Activated CD4-positive, alpha-beta T cell treated with anti-CD3 and anti-CD28 coated beads, Interleukin-2, amount 10 ng/mL, durations not matched to agents 7 days and 5 days (primary cell): Measurements from ENCODE around the gene CMIP. TPM values are rescaled to one million over a fixed set of nuclear protein-coding genes. Genes with fewer than 3 reads are reported as not detected.

ENCODE experiments used
- CTCF ChIA-PET: fragments of 350-600 bp; sonication (Branson Sonifier 250); formaldehyde crosslinking; loops from one replicate; lab custom pipeline; 2021; ENCODE audit warnings: antibody characterized with exemption; lab: Charles Lee
- POLR2A ChIA-PET: fragments of 350-600 bp; sonication (Branson Sonifier 250); formaldehyde crosslinking; loops from one replicate; lab custom pipeline; 2021; ENCODE audit warnings: antibody characterized with exemption; lab: Charles Lee
- DNase-seq: peaks from one replicate; pipeline ENCODE4 v3.0.0-alpha.2; 2020
- H3K27ac Mint-ChIP-seq: one replicate; pipeline ENCODE4 v1.8.0; 2021; ENCODE audit warnings: mild to moderate bottlenecking, moderate library complexity, mixed read lengths
- H3K27me3 Mint-ChIP-seq: one replicate; pipeline ENCODE4 v1.8.0; 2021; ENCODE audit warnings: mixed read lengths
- H3K36me3 Mint-ChIP-seq: one replicate; pipeline ENCODE4 v1.8.0; 2021; ENCODE audit warnings: low read depth, mixed read lengths
- H3K4me1 Mint-ChIP-seq: one replicate; pipeline ENCODE4 v1.8.0; 2021; ENCODE audit warnings: mixed read lengths
- H3K4me3 Mint-ChIP-seq: one replicate; pipeline ENCODE4 v1.8.0; 2021; ENCODE audit warnings: mild to moderate bottlenecking, moderate library complexity, mixed read lengths
- H3K9me3 Mint-ChIP-seq: one replicate; pipeline ENCODE4 v1.8.0; 2021; ENCODE audit warnings: mixed read lengths
- total RNA-seq, 2 experiments: library from RNA; stranded (reverse); gene quantifications; one replicate each; pipeline ENCODE4 v1.2.3, GENCODE V29; 2021

Gene CMIP
- total RNA-seq, 2 experiments from 2014 or later: 44.7 to 46.8 TPM

DNA sequence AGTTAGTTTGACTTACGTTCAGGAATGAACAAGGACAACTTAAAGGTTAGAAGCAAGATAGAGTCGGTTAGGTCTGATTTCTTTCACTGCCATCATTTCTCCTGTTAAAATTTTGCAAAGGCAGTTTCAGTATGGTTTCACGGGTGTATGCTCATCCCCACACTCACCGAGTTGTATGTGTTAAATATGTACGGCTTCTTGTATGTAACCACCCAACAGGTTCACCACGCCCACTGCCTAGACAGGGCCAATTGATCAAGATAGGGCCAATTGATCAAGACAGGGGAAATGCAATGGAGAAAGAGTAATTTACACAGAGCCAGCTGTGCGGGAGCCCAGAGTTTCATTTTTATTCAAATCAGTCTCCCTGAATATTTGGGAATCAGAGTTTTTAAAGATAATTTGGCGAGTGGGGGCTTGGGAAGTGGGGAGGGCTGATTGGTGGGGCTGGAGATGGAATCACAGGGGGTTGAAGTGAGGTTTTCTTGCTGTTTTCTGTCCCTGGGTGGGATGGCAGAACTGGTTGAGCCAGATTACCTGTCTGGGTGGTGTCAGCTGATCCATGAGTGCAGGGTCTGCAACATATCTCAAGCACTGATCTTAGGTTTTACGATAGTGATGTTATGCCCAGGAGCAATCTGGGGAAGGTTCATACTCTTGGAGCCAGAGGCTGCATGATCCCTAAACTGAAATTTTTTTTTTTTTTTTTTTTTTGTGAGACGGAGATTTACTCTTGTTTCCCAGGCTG, 272.0 kb downstream of the CMIP start:
- Mint-ChIP-seq H3K27me3 (no peaks in the 10 kb centered on the region), H3K4me3 (no peak overlapping the region), H3K4me1 (peaks cover 50% of the 10 kb centered on the region), H3K36me3 (peaks cover 4% of the 10 kb centered on the region), H3K27ac (peak overlapping the region; percentile 79), H3K9me3 (peaks cover 9% of the 10 kb centered on the region)
- DNase-seq: no peak
- POLR2A ChIA-PET: no interaction called here
- CTCF ChIA-PET: interaction anchor here (2.5 kb wide), 1 partner anchor 14 kb away, joined by 8 read pairs; no protein-coding TSS in a partner anchor

DNA sequence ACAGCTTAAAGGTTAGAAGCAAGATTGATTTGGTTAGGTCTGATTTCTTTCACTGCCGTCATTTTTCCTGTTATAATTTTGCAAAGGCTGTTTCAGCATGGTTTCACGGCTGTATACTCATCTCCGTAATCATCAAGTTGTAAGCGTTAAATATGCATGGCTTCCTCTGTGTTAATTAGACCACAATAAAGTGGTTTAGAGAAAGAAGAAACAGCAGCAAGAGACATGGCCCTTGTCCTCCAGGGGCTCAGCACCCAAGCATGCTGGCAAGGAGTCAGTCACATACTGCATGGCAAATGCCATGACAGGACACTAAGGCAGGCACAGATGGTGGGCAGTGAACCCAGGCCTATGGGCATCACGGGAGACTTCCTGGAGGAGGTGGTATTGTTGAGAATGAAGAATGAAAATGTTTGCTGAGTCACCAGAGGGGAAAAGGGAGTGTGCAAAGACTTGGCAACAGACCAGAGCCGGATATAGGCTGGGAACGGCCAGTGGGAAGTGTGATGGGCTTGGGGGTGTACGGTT, 273.1 kb downstream of the CMIP start:
- ChIA-PET POLR2A (no interaction called here), CTCF (no interaction called here)
- H3K4me1 Mint-ChIP-seq: peaks cover 50% of the 10 kb centered on the region
- peaks cover 10% of the 10 kb centered on the region for H3K9me3 Mint-ChIP-seq
- DNase-seq: no peak
- no peaks in the 10 kb centered on the region for H3K27me3 Mint-ChIP-seq
- H3K4me3 Mint-ChIP-seq: peak overlapping the region; percentile 61
- peaks cover 5% of the 10 kb centered on the region for H3K36me3 Mint-ChIP-seq
- H3K27ac Mint-ChIP-seq: peak overlapping the region; percentile 82

DNA sequence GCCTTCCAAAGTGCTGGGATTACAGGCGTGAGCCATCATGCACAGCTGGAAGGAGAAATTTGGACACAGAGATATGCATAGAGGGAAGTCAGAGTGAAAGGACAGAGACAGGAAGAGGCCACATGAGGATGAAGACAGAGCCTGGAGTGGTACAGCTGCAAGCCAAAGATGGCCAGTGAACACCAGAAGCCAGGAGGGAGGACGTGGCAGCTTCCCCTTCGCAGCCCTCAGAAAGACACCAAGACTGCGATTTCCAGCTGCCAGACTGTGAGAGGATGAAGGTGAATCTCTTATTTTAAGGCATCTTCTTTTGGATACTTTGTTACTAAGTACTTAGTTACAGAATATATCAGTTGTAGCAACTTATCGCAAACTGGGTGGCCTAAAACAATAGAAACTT, 274.0 kb downstream of the CMIP start:
- no peak for DNase-seq
- Mint-ChIP-seq H3K27ac (peak overlapping the region; percentile 90), H3K36me3 (peaks cover 5% of the 10 kb centered on the region), H3K9me3 (peaks cover 10% of the 10 kb centered on the region), H3K27me3 (no peaks in the 10 kb centered on the region), H3K4me1 (peaks cover 51% of the 10 kb centered on the region), H3K4me3 (peak overlapping the region; percentile 67)
- POLR2A ChIA-PET: no interaction called here
- CTCF ChIA-PET: interaction anchor here (1.0 to 1.5 kb wide), 4 partner anchors 12 to 96 kb away, joined by 3 to 4 read pairs (median 3); no protein-coding TSS in a partner anchor

DNA sequence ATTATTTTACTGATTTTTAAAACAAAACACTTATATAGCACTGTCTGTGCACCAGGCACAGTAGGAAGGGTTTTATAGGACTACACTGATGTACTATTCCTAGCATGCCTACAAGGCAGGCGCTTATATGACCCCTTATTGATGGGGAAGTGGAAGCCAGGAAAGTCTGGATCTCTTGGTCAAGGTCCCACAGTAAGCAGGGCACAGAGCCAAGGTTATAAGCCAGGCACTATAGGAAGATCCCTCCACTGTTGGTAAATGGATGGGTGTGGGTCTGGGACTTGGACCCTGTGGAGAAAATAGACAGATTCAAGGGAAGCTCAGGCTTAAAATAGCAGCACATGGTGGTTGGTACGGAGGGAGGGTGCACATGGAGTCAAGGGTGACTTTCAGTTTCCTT, 275.4 kb downstream of the CMIP start:
- peak overlapping the region; percentile 90 for H3K27ac Mint-ChIP-seq
- DNase-seq: no peak
- H3K27me3 Mint-ChIP-seq: no peaks in the 10 kb centered on the region
- peaks cover 5% of the 10 kb centered on the region for H3K36me3 Mint-ChIP-seq
- H3K9me3 Mint-ChIP-seq: peaks cover 10% of the 10 kb centered on the region
- no peak overlapping the region for H3K4me3 Mint-ChIP-seq
- CTCF ChIA-PET: interaction anchor here (1.5 kb wide), 1 partner anchor 10 kb away, joined by 4 read pairs; no protein-coding TSS in a partner anchor
- POLR2A ChIA-PET: no interaction called here
- peaks cover 44% of the 10 kb centered on the region for H3K4me1 Mint-ChIP-seq

DNA sequence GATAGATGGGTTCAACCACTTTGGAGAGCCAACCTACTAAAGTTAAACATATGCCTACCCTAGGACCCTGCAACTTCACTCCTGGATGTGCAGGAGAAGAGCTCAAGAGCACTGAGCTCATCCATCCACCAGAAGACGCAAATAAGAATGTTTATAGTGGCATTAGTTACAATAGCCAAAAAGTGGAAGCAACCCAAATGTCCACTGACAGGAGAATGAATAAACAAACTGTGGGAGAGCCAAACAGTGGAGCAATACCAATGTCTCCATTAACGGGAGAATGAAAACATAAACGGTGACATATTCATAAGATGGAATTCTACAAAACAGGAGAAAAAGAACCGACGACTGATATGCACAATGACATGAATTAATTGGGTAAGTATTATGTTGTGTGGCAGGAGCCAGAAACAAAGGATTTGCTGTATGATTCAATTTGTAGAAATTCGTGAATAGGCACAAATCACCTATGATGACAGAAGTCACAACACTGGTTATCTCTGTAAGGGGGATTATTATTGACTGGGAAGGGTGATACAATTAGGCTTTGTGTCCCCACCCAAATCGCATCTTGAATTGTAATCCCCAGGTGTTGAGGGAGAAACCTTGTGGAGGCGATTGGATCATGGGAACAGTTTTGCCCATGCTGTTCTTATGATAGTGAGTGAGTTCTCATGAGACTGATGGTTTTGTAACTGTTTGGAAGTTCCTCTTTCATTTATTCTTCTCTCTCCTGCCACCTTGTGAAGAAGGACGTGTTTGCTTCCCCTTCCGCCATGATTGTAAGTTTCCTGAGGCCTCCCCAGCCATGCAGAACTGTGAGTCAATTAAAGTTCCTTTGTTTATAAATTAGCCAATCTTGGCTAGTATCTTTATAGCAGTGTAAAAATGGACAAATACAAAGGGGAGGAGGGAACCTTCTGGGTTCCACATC, 276.6 kb downstream of the CMIP start:
- Mint-ChIP-seq H3K27ac (peak overlapping the region; percentile 72), H3K4me3 (no peak overlapping the region), H3K36me3 (peaks cover 5% of the 10 kb centered on the region), H3K9me3 (peaks cover 10% of the 10 kb centered on the region), H3K4me1 (peaks cover 32% of the 10 kb centered on the region), H3K27me3 (no peaks in the 10 kb centered on the region)
- no peak for DNase-seq
- POLR2A ChIA-PET: no interaction called here
- CTCF ChIA-PET: interaction anchor here (0.7 kb wide), 1 partner anchor 318 kb away, joined by 3 read pairs; no protein-coding TSS in a partner anchor

DNA sequence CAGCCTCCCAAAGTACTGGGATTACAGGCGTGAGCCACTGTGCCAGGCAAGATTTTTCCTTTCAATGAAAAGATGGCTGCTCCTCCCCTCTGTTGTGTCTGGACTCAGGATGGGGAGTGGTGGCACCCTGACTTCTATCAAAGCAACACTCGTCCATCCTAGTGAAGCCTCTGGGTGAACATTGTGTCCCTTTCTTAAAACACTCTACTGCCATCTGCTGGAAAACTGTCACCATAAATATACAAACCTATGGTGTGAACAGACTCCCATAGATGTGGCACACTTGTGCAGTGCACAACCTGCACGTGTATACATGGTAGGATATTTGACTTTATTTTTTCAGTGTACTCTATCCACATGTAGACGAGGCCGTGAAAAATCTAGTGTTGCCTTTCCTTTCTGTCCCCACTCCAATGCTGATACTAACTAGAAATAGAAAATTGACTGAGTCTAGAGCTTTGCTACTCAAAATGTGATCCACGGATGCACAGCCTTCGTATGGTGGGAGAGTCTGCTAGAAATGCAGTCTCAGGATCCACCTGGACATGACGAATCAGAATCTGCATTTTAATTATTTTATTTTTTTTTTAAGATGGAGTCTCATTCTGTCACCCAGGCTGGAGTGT, 278.6 kb downstream of the CMIP start:
- Mint-ChIP-seq H3K27me3 (no peaks in the 10 kb centered on the region), H3K9me3 (peaks cover 10% of the 10 kb centered on the region), H3K4me1 (peaks cover 17% of the 10 kb centered on the region), H3K27ac (no peak overlapping the region), H3K36me3 (peaks cover 2% of the 10 kb centered on the region), H3K4me3 (no peak overlapping the region)
- ChIA-PET POLR2A (no interaction called here), CTCF (interaction anchor here (0.7 to 3.7 kb wide), 6 partner anchors 9 to 357 kb away, joined by 3 to 13 read pairs (median 4); no protein-coding TSS in a partner anchor)
- DNase-seq: peak; percentile 75

DNA sequence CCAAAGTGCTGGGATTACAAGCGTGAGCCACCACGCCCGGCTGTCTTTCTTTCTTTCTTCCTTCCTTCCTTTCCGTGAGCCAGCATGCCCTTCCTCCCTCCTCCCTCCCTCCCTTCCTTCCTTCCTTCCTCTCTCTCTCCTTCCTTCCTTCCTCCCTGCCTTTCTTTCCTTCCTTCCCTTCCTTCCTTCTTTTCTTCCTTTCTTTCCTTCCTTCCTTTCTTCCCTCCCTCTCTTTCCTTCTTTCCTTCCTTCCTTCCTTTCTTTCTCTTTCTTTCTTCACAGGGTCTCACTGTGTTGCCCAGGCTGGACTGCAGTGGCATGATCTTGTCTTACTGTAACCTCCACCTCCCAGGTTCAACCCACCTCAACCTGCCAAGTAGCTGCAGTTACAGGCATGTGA, 283.8 kb downstream of the CMIP start:
- Mint-ChIP-seq H3K4me1 (peaks cover 23% of the 10 kb centered on the region), H3K4me3 (no peak overlapping the region), H3K9me3 (no peaks in the 10 kb centered on the region), H3K27ac (peak overlapping the region; percentile 25), H3K36me3 (no peaks in the 10 kb centered on the region), H3K27me3 (peaks cover 2% of the 10 kb centered on the region)
- DNase-seq: no peak
- CTCF ChIA-PET: interaction anchor here (2.3 kb wide), 1 partner anchor 325 kb away, joined by 10 read pairs; no protein-coding TSS in a partner anchor
- POLR2A ChIA-PET: no interaction called here

DNA sequence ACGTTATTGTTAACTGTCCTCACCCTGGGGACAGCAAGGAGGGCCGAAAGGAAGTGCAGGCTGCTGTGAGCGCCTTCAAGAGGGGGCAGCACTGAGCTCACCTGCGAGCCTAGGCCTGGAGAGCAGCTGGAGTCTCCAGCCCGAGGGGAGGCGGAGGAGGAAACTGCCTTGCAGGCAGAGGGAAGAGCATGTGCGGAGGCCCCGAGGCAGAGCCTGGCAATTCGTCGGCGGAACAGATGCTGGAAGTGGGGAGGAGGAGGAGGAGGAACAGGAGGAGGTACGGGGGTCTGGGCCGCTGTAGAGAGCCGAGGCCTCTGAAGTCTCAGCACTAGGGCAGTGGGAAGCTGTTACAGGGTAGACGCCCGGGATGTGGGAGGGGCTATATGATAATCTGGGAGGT, 284.8 kb downstream of the CMIP start:
- H3K4me1 Mint-ChIP-seq: peaks cover 23% of the 10 kb centered on the region
- H3K27me3 Mint-ChIP-seq: peaks cover 2% of the 10 kb centered on the region
- no peaks in the 10 kb centered on the region for H3K9me3 Mint-ChIP-seq
- CTCF ChIA-PET: interaction anchor here (0.6 to 2.8 kb wide), 14 partner anchors 10 to 697 kb away, joined by 3 to 10 read pairs (median 4); partner anchors contain the start of gene GAN
- peak overlapping the region; percentile 74 for H3K27ac Mint-ChIP-seq
- no peak overlapping the region for H3K4me3 Mint-ChIP-seq
- DNase-seq: no peak
- H3K36me3 Mint-ChIP-seq: no peaks in the 10 kb centered on the region
- POLR2A ChIA-PET: no interaction called here

DNA sequence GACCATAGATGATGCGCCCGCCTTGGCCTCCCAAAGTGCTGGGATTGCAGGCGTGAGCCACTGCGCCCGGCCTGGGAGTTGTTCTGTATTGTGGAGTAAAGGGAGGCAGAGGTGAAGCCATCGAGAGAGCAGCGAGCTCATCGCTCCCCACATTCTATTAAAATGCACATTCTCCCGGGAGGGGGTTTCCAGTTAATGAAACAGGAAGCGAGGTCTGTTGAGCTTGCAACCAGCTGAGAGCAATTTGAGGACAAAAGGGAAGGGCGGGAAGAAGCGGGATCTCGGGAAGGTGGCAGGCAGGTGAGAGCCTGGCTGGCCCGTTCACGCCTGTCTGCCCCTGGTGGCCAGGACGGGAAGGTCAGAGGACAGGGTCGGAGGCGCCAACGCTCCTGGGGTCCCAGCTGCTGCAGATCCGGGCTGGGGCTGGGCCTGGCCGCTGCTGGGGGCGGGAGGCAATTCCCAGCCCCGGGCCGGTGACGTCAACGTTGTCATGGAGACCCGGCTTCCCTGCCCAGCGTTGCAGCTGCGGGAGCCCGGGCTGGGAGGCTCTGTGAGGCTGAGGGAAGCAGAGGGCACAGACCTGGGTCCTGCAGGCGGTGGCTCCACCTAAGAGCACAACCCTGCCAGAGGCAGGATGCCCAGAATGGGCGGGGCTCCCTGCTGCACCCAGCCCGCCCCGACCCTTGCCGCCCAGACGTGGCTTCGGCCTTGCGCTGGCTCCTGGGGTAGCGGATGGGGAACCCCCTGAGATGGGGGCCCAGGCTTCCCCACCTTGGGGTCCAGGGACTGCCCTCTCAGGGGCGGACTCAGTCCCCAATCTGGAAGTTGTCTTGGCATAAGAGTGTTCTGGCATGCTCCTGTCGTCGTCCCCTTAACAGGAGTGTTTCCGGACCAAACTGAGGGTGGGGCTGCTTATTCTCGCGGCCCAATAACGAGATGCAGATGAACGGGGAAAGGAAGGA, 285.8 kb downstream of the CMIP start:
- ChIA-PET POLR2A (no interaction called here), CTCF (interaction anchor here (0.5 to 2.8 kb wide), 17 partner anchors 11 to 698 kb away, joined by 3 to 10 read pairs (median 3); partner anchors contain the start of gene GAN)
- Mint-ChIP-seq H3K4me1 (peaks cover 23% of the 10 kb centered on the region), H3K36me3 (no peaks in the 10 kb centered on the region), H3K27me3 (peaks cover 2% of the 10 kb centered on the region), H3K4me3 (peak overlapping the region; percentile 72), H3K9me3 (no peaks in the 10 kb centered on the region), H3K27ac (peak overlapping the region; percentile 91)
- DNase-seq: peak; percentile 52

DNA sequence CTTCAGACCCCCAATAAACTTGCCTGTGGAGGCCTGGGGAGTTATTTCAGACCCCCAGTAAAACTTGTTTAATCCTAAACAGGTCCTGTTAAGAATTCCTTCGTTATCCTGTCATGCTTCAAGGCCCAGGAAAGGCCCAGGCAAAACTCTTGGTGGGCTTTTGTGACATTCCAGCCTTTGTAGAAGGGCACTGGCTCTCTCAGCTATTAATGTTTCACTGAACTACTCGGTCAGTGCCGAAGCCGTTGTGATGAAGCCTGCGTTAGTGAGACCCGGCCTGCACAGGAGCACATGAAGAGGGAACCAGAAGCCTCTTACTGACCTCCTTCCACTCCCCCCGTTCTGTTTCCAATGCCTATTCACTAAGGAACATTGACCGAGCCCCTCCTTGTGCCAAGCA, 287.0 kb downstream of the CMIP start:
- no peaks in the 10 kb centered on the region for H3K36me3 Mint-ChIP-seq
- H3K9me3 Mint-ChIP-seq: no peaks in the 10 kb centered on the region
- H3K4me1 Mint-ChIP-seq: peaks cover 23% of the 10 kb centered on the region
- peaks cover 2% of the 10 kb centered on the region for H3K27me3 Mint-ChIP-seq
- no peak overlapping the region for H3K4me3 Mint-ChIP-seq
- ChIA-PET POLR2A (no interaction called here), CTCF (interaction anchor here (2.7 to 2.8 kb wide), 2 partner anchors 16 to 17 kb away, joined by 8 to 9 read pairs; no protein-coding TSS in a partner anchor)
- DNase-seq: no peak
- H3K27ac Mint-ChIP-seq: no peak overlapping the region

DNA sequence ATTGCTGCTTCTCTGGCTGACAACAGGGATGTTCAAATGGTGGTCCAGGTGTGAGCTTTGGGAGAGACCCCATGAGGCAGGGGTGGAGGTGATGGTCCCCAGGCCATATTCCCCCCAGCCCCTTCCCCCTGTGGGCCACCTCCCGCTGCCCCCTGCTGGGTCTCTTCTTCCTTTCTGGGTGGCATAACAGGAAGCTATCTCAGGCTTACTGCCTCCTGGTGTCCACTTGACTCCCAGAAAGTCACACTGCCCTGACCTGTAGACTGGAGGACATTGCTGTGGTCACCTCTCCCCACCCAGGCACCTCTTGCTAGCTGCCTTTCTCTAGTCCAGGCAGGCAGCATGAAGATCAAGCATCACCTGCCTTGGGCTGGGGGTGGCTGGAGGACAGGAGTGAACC, 288.1 kb downstream of the CMIP start:
- ChIA-PET POLR2A (no interaction called here), CTCF (interaction anchor here (0.7 to 1.5 kb wide), 2 partner anchors 17 to 387 kb away, joined by 3 read pairs; no protein-coding TSS in a partner anchor)
- H3K36me3 Mint-ChIP-seq: no peaks in the 10 kb centered on the region
- H3K27ac Mint-ChIP-seq: no peak overlapping the region
- H3K9me3 Mint-ChIP-seq: no peaks in the 10 kb centered on the region
- peaks cover 27% of the 10 kb centered on the region for H3K4me1 Mint-ChIP-seq
- no peak for DNase-seq
- H3K27me3 Mint-ChIP-seq: peaks cover 2% of the 10 kb centered on the region
- H3K4me3 Mint-ChIP-seq: no peak overlapping the region
